H1 (cell line): ENCODE results near the gene OAS3. TPM values are rescaled to one million over a fixed set of nuclear protein-coding genes. Genes with fewer than 3 reads are reported as not detected.

Experiments used
- CTCF ChIA-PET: fragments of 300-600 bp; sonication (Branson Sonifier 250); formaldehyde crosslinking; loops from one replicate; lab custom pipeline; 2021; ENCODE audit not compliant: partially characterized antibody; lab: Charles Lee
- POLR2A ChIA-PET: fragments of 300-600 bp; sonication (Branson Sonifier 250); formaldehyde crosslinking; loops from one replicate; lab custom pipeline; 2021; ENCODE audit warnings: inconsistent platforms; ENCODE audit not compliant: partially characterized antibody; lab: Charles Lee
- DNase-seq, 2 experiments: peaks; one replicate each; pipeline versions ENCODE4 v3.0.0 to v3.0.0-alpha.2; 2010 to 2022; ENCODE audit warnings: low spot score in 2 of 2, low read depth in 1 of 2, mixed read lengths in 1 of 2
- FAIRE-seq: peaks from 2 replicates; lab custom pipeline; 2011; peaks lifted over from hg19 to GRCh38; lab: Jason Lieb, UNC
- H2AFZ ChIP-seq: 2 replicates; pipeline ENCODE4 v1.8.1; 2012; ENCODE audit warnings: low read length, inconsistent platforms
- H2AK5ac ChIP-seq: 2 replicates; pipeline ENCODE4 v1.6.1; 2013; ENCODE audit warnings: low read depth, low read length
- H2BK120ac ChIP-seq: replicated peaks from 2 replicates; pipeline ENCODE3; 2013; ENCODE audit warnings: low read depth, low read length, inconsistent platforms
- H2BK12ac ChIP-seq: 2 replicates; pipeline ENCODE4 v1.6.1; 2013; ENCODE audit warnings: low read depth, low read length
- H2BK15ac ChIP-seq: 2 replicates; pipeline ENCODE4 v1.6.1; 2013; ENCODE audit warnings: low read length
- H2BK20ac ChIP-seq: 2 replicates; pipeline ENCODE4 v1.6.1; 2013; ENCODE audit warnings: low read length
- H2BK5ac ChIP-seq: 2 replicates; pipeline ENCODE4 v1.6.1; 2013; ENCODE audit warnings: low read depth, low read length
- H3K14ac ChIP-seq: 2 replicates; pipeline ENCODE4 v1.6.1; 2013; ENCODE audit warnings: inconsistent platforms; ENCODE audit not compliant: insufficient read length
- H3K18ac ChIP-seq: 2 replicates; pipeline ENCODE4 v1.6.1; 2013; ENCODE audit warnings: low read length; ENCODE audit errors: extremely low read depth
- H3K23ac ChIP-seq: 2 replicates; pipeline ENCODE4 v1.6.1; 2013; ENCODE audit warnings: inconsistent platforms; ENCODE audit not compliant: insufficient read length
- H3K23me2 ChIP-seq: 2 replicates; pipeline ENCODE4 v1.6.1; 2013; ENCODE audit warnings: low read depth, low read length
- H3K27ac ChIP-seq: 2 replicates; pipeline ENCODE4 v1.6.1; 2011; ENCODE audit warnings: low read depth, low read length, inconsistent platforms
- H3K27me3 ChIP-seq, 4 experiments: replicated peaks in 1 of 4; 1 replicate in 1 of 4; 2 replicates in 3 of 4; pipeline versions ENCODE4 v1.6.1 to v1.8.1; 2011 to 2013; ENCODE audit warnings: low read length in 3 of 4, mild to moderate bottlenecking in 3 of 4, inconsistent platforms in 2 of 4, mixed read lengths in 2 of 4, moderate library complexity in 1 of 4; ENCODE audit not compliant: control insufficient read depth in 3 of 4, insufficient read depth in 3 of 4; ENCODE audit errors: extremely low read depth in 1 of 4
- H3K36me3 ChIP-seq, 4 experiments: 2 replicates each; pipeline versions ENCODE4 v1.6.1 to v1.8.1; 2011 to 2013; ENCODE audit warnings: mild to moderate bottlenecking in 4 of 4, low read length in 3 of 4, moderate library complexity in 2 of 4, control low read depth in 1 of 4, inconsistent platforms in 1 of 4; ENCODE audit not compliant: insufficient read depth in 4 of 4, control insufficient read depth in 2 of 4
- H3K4ac ChIP-seq: replicated peaks from 2 replicates; pipeline ENCODE3; 2013; ENCODE audit warnings: low read length, low read depth, mixed read lengths, inconsistent platforms; ENCODE audit not compliant: insufficient read length
- H3K4me1 ChIP-seq, 4 experiments: replicated peaks in 1 of 4; 1 replicate in 1 of 4; 2 replicates in 3 of 4; pipeline versions ENCODE4 v1.6.1 to v1.8.1; 2011 to 2013; ENCODE audit warnings: low read length in 3 of 4, inconsistent platforms in 2 of 4, mixed read lengths in 1 of 4; ENCODE audit not compliant: insufficient read depth in 4 of 4, control insufficient read depth in 3 of 4
- H3K4me2 ChIP-seq, 2 experiments: 2 replicates each; pipeline versions ENCODE4 v1.6.1 to v1.8.1; 2011 to 2013; ENCODE audit warnings: low read depth in 2 of 2, low read length in 2 of 2, control low read depth in 1 of 2, inconsistent platforms in 1 of 2, mild to moderate bottlenecking in 1 of 2; ENCODE audit not compliant: insufficient read depth in 1 of 2
- H3K4me3 ChIP-seq, 4 experiments: fragments of 200-600, 300-600 bp in 1 of 4; sonication (generic), shearing (Covaris generic), sonication (Bioruptor Twin) in 1 of 4; 2 replicates each; pipeline versions ENCODE4 v1.5.1 to v1.8.1; 2011 to 2016; ENCODE audit warnings: low read length in 4 of 4, low read depth in 3 of 4, control low read depth in 2 of 4, inconsistent platforms in 2 of 4, mild to moderate bottlenecking in 2 of 4, mixed read lengths in 1 of 4, moderate library complexity in 1 of 4; ENCODE audit not compliant: insufficient read depth in 2 of 4; ENCODE audit errors: extremely low read depth in 1 of 4
- H3K56ac ChIP-seq: replicated peaks from 2 replicates; pipeline ENCODE3; 2013; ENCODE audit warnings: low read depth, mild to moderate bottlenecking, mixed read lengths, low read length, inconsistent platforms; ENCODE audit not compliant: insufficient read length
- H3K79me1 ChIP-seq: 2 replicates; pipeline ENCODE4 v1.6.1; 2013; ENCODE audit warnings: low read depth, low read length, control low read depth
- H3K79me2 ChIP-seq, 2 experiments: 2 replicates each; pipeline versions ENCODE4 v1.6.1 to v1.8.1; 2012 to 2013; ENCODE audit warnings: low read length in 2 of 2, mild to moderate bottlenecking in 2 of 2, inconsistent platforms in 1 of 2; ENCODE audit not compliant: insufficient read depth in 2 of 2, control insufficient read depth in 1 of 2
- H3K9ac ChIP-seq, 4 experiments: replicated peaks in 1 of 4; 1 replicate in 1 of 4; 2 replicates in 3 of 4; pipeline versions ENCODE4 v1.6.1 to v1.8.1; 2011 to 2013; ENCODE audit warnings: low read depth in 3 of 4, low read length in 3 of 4, control low read depth in 2 of 4, mild to moderate bottlenecking in 2 of 4, moderate library complexity in 2 of 4, inconsistent platforms in 1 of 4; ENCODE audit errors: extremely low read depth in 1 of 4
- H3K9me3 ChIP-seq, 2 experiments: 2 replicates each; pipeline versions ENCODE4 v1.6.1 to v1.8.1; 2012 to 2013; ENCODE audit warnings: mild to moderate bottlenecking in 2 of 2, moderate library complexity in 2 of 2, control low read depth in 1 of 2, inconsistent platforms in 1 of 2, low read depth in 1 of 2, low read length in 1 of 2, mixed read lengths in 1 of 2; ENCODE audit not compliant: insufficient read depth in 2 of 2
- H4K20me1 ChIP-seq, 2 experiments: replicated peaks in 1 of 2; 2 replicates each; pipeline versions ENCODE3 to v1.8.1; 2011 to 2013; ENCODE audit warnings: inconsistent platforms in 2 of 2, low read length in 2 of 2, mild to moderate bottlenecking in 1 of 2; ENCODE audit not compliant: insufficient read depth in 2 of 2, control insufficient read depth in 1 of 2
- H4K5ac ChIP-seq: 2 replicates; pipeline ENCODE4 v1.6.1; 2013; ENCODE audit warnings: low read length, low read depth, mixed read lengths, inconsistent platforms; ENCODE audit not compliant: insufficient read length
- H4K8ac ChIP-seq: 2 replicates; pipeline ENCODE4 v1.8.0; 2013; ENCODE audit warnings: mild to moderate bottlenecking, moderate library complexity, low read length, inconsistent platforms; ENCODE audit not compliant: insufficient read depth; ENCODE audit errors: extremely low read depth
- H4K91ac ChIP-seq: replicated peaks from 2 replicates; pipeline ENCODE3; 2013; ENCODE audit warnings: low read length, mixed read lengths, inconsistent platforms; ENCODE audit not compliant: insufficient read length
- ATF3 ChIP-seq: IDR thresholded peaks from 2 replicates; pipeline ENCODE4 v1.6.1; 2011; ENCODE audit warnings: low read depth, mild to moderate bottlenecking, low read length; ENCODE audit not compliant: insufficient read depth
- CHD1 ChIP-seq: IDR thresholded peaks from 2 replicates; pipeline ENCODE4 v1.6.1; 2012; ENCODE audit warnings: low read depth, low read length, improper control_type of control experiment
- EP300 ChIP-seq, 2 experiments: IDR thresholded peaks; 1 replicate in 1 of 2; 2 replicates in 1 of 2; pipeline ENCODE4 v1.6.1; 2011 to 2012; ENCODE audit warnings: low read depth in 2 of 2, low read length in 2 of 2, mild to moderate bottlenecking in 2 of 2, borderline replicate concordance in 1 of 2, inconsistent platforms in 1 of 2, moderate library complexity in 1 of 2
- FOSL1 ChIP-seq: IDR thresholded peaks from 2 replicates; pipeline ENCODE4 v1.6.1; 2011; ENCODE audit warnings: mild to moderate bottlenecking, low read depth, low read length, moderate library complexity; ENCODE audit not compliant: insufficient read depth
- GABPA ChIP-seq: IDR thresholded peaks from 2 replicates; pipeline ENCODE4 v1.6.1; 2011; ENCODE audit warnings: mild to moderate bottlenecking, low read length, moderate library complexity, borderline replicate concordance; ENCODE audit not compliant: insufficient read depth
- JUN ChIP-seq: IDR thresholded peaks from 2 replicates; pipeline ENCODE4 v1.6.1; 2011; ENCODE audit warnings: low read depth, mild to moderate bottlenecking, improper control_type of control experiment, low read length
- NANOG ChIP-seq: IDR thresholded peaks from 2 replicates; pipeline ENCODE4 v1.6.1; 2011; ENCODE audit warnings: low read length, low read depth, mild to moderate bottlenecking, inconsistent platforms; ENCODE audit not compliant: insufficient read depth, poor library complexity, severe bottlenecking
- POLR2AphosphoS5 ChIP-seq: IDR thresholded peaks from 2 replicates; pipeline ENCODE4 v1.6.1; 2011; ENCODE audit warnings: low read depth, low read length
- POU5F1 ChIP-seq: IDR thresholded peaks from 2 replicates; pipeline ENCODE4 v1.6.1; 2011; ENCODE audit warnings: low read depth, mild to moderate bottlenecking, low read length, moderate library complexity
- TAF7 ChIP-seq: optimal IDR thresholded peaks from 2 replicates; pipeline ENCODE3; 2011; ENCODE audit warnings: low read depth, mild to moderate bottlenecking, inconsistent platforms, low read length, moderate library complexity, borderline replicate concordance
- TCF12 ChIP-seq: IDR thresholded peaks from 2 replicates; pipeline ENCODE4 v1.6.1; 2011; ENCODE audit warnings: low read depth, mild to moderate bottlenecking, low read length
- WGBS, 2 experiments: shearing (Covaris generic) in 1 of 2; methylation state at CpG; one replicate each; pipeline versions ENCODE4 v1.1.6 to v1.1.7; 2013 to 2015; ENCODE audit warnings: low lambda C conversion rate in 2 of 2, mixed read lengths in 2 of 2, inconsistent platforms in 1 of 2, low coverage in 1 of 2, missing lambda C conversion rate in 1 of 2; ENCODE audit not compliant: insufficient replicate concordance in 2 of 2, insufficient coverage in 1 of 2, insufficient read length in 1 of 2; ENCODE audit errors: extremely low coverage in 1 of 2, missing lambda C conversion rate in 1 of 2; 5-methylcytosine and 5-hydroxymethylcytosine counted together
- polyA plus RNA-seq, 7 experiments: library from polyadenylated mRNA; depleted of rRNA in 3 of 7; stranded (reverse) in 5 of 7; unstranded in 2 of 7; fragments of >200 nt in 5 of 7; fragments of 200-250 nt in 2 of 7; gene quantifications; 1 replicate in 5 of 7; 2 replicates in 1 of 7; 4 replicates in 1 of 7; pipeline versions ENCODE4 v1.2.1 to v1.2.3, GENCODE V29; 2011 to 2013; ENCODE audit warnings: missing spikeins in 2 of 7, mixed read lengths in 2 of 7
- total RNA-seq: library from RNA; stranded (reverse); fragmentation: NEBNext Ultra II Directional; extraction: Animal tissue kit (Norgen Biotek cat#: 25700); gene quantifications from 2 replicates; pipeline ENCODE4 v1.2.1, GENCODE V29; 2021
- TF ChIP-seq, protein P1 (sequence below): IDR thresholded peaks from 2 replicates; pipeline ENCODE4 v1.6.1; 2012; ENCODE audit warnings: low read length, inconsistent platforms

The OAS3 gene
- total and polyA plus RNA-seq, 2 of the 8 experiments (the other 6 are each of a cell fraction or from before 2014, with no cell fraction given) = 0.73 to 3.7 TPM

- 73% methylated on average over 7 of the region's 7 CpGs; no CpG with 5 or more reads in 1 of the 2 experiments for WGBS, 2 experiments
- H3K23ac ChIP-seq = no peak overlapping the region
- no peak for DNase-seq
- no peak overlapping the region for H4K91ac ChIP-seq
- no peaks in the 10 kb centered on the region for H3K36me3 ChIP-seq
- no peak overlapping the region for H2AK5ac ChIP-seq
- no peak overlapping the region for H3K27ac ChIP-seq
- no peak overlapping the region for H3K56ac ChIP-seq
- H3K27me3 ChIP-seq = peaks cover 0 to 1% (median 0%) of the 10 kb centered on the region in 4 experiments; a peak in 1 of 7 replicates
- ChIA-PET CTCF (interaction anchor here (0.9 to 2.4 kb wide), 3 partner anchors 24 to 68 kb away, joined by 3 to 10 read pairs (median 7); no protein-coding TSS in a partner anchor), POLR2A (no interaction called here)
- FAIRE-seq = no peak
- no peak overlapping the region for H2BK20ac ChIP-seq
- H2BK5ac ChIP-seq = no peak overlapping the region
- no peak overlapping the region for H2AFZ ChIP-seq
- H3K23me2 ChIP-seq = no peaks in the 10 kb centered on the region
- H3K4me2 ChIP-seq = no peak overlapping the region
- H3K79me2 ChIP-seq = no peaks in the 10 kb centered on the region
- no peak overlapping the region for H3K9ac ChIP-seq
- no peak overlapping the region for H3K14ac ChIP-seq
- H3K4me1 ChIP-seq = no peaks in the 10 kb centered on the region
- H3K9me3 ChIP-seq = peaks cover 0 to 12% of the 10 kb centered on the region in 2 experiments; a peak in 2 of 4 replicates
- no peak overlapping the region for H2BK12ac ChIP-seq
- H3K79me1 ChIP-seq = no peaks in the 10 kb centered on the region
- no peak overlapping the region for H4K8ac ChIP-seq
- no peak overlapping the region for H3K4ac ChIP-seq
- H3K18ac ChIP-seq = no peak overlapping the region
- H2BK120ac ChIP-seq = no peak overlapping the region
- no peak overlapping the region for H3K4me3 ChIP-seq
- H2BK15ac ChIP-seq = no peak overlapping the region
- no peaks in the 10 kb centered on the region for H4K20me1 ChIP-seq
- H4K5ac ChIP-seq = no peak overlapping the region
- no peak for TF ChIP-seq POLR2AphosphoS5
- TF ChIP-seq EP300 (IDR thresholded peaks at IDR 0.05; ENCODE audit: borderline replicate concordance in 1 of 2, low read depth in 2 of 2, low read length in 2 of 2) = no peak
- TF ChIP-seq ATF3 = no peak
- TF ChIP-seq, protein P1, sequence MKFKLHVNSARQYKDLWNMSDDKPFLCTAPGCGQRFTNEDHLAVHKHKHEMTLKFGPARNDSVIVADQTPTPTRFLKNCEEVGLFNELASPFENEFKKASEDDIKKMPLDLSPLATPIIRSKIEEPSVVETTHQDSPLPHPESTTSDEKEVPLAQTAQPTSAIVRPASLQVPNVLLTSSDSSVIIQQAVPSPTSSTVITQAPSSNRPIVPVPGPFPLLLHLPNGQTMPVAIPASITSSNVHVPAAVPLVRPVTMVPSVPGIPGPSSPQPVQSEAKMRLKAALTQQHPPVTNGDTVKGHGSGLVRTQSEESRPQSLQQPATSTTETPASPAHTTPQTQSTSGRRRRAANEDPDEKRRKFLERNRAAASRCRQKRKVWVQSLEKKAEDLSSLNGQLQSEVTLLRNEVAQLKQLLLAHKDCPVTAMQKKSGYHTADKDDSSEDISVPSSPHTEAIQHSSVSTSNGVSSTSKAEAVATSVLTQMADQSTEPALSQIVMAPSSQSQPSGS = no peak
- no peak for TF ChIP-seq TAF7
- no peak for TF ChIP-seq CHD1
- TF ChIP-seq POU5F1 = no peak
- no peak for TF ChIP-seq NANOG
- no peak for TF ChIP-seq TCF12
- no peak for TF ChIP-seq FOSL1
- TF ChIP-seq JUN = no peak
- TF ChIP-seq GABPA = no peak
Observed at GRCh38 chr12:112924986-112925385, 13.3 kb upstream of the OAS3 start.
